HG03565 (cell line): ENCODE results near the gene DERL3.

ENCODE experiments used
- ATAC-seq: cut with Tn5 transposase; IDR thresholded peaks from one replicate; pipeline ENCODE4 v1.9.1; 2021; ENCODE audit warnings: mild to moderate bottlenecking, moderate library complexity; ENCODE audit not compliant: unreplicated experiment

The DERL3 gene

DNA sequence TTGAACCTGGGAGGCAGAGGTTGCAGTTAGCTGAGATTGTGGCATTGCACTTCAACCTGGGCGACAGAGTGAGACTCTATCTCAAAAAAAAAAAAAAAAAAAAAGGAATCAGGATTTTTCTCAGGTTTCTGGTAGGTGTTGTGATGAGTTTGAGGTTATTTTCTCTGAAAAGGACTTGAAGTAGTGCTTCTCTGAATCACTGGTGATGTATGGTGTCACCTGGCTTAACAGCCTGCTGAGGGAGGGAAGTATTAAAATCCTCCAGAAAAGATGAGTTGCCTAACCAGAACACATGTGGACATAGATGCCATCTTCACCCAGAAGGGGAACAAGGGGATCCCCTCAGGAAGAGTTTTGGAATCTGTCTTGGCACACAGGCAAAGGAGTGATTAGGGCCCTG, 32.0 kb downstream of the DERL3 start:
- ATAC-seq: no peak

DNA sequence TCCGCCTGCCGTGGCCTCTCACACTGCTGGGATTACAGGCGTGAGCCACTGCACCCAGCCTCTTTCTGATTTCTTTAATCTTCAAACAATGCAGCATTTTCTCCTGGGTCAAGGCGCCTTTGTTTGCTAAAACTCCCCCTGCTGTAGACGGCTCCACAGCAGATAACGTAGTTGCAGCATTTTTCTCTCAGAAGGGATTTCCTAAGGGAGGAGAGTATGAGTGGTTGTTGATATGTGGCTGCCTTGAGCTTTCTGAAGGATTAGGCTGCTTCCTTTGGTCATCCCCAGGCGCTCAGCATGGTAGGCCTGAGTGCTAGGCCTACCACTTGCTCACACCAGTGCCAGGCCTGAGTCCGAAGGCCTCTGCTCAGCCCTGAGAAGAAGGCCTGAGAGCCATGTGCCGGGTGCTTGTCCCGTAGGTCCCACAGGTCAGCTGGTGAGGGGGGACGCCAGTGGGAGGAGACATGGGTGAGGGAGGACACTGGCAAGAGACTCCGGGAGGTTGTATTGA, 34.0 kb downstream of the DERL3 start:
- ATAC-seq: no peak

DNA sequence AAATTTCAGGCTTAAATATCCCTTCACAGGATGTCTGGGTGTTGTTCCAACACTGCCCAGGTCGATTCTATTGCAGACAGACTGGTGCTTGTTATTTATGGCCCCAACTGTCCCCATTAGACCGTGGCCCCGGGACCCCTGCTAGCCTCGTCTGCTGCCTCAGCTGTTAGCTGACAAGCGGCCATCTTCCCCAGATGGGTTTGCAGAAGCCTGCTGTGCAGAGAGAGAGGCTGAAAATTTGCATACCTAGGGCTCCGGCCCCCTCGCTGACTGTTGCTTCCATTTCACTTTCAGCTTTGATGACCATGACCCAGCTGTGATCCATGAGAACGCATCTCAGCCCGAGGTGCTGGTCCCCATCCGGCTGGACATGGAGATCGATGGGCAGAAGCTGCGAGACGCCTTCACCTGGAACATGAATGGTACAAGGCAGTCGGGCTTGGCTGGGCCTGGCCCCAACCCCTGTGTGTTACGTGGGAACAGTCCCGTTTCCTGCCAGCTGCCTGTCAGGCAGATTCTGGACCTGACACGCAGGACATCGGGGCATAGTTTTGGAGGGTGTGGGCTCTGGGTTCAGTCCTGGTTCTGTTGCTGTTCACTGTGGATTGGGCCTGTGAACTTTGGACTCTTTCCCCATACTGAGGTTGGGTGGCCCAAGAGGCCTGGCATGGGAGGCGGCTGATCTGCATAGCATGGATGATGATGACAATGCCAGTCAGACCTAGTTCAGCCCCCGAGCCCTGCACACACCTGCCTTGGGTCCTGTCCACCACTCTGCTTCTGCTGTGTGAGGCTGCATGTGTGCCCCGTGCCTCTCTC, 35.6 kb downstream of the DERL3 start:
- ATAC-seq: no peak

DNA sequence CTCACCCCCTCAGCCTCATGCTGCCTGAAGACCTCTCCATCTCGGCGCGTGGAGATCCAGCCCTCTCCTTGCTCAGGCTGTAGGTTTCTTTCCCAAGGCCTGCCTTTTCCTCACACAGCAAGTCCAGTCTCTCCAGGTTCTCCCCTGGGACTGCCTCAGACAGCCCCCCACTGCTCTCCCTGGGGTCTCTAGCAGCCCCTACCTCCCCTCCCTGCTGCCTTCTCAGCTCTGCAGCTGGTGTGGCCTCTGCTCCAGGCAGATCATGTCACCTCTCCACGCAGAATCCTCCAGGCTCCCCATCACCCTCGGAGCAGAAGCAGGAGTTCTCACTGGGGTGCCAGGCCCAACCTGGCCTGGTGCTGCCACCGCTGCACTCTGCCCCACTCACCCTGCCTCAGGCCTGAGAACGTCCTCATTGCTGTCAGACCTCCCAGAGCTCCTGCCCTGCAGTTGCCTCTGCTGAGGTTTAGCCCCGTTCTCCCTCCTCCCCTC, 36.9 kb downstream of the DERL3 start:
- no peak for ATAC-seq

DNA sequence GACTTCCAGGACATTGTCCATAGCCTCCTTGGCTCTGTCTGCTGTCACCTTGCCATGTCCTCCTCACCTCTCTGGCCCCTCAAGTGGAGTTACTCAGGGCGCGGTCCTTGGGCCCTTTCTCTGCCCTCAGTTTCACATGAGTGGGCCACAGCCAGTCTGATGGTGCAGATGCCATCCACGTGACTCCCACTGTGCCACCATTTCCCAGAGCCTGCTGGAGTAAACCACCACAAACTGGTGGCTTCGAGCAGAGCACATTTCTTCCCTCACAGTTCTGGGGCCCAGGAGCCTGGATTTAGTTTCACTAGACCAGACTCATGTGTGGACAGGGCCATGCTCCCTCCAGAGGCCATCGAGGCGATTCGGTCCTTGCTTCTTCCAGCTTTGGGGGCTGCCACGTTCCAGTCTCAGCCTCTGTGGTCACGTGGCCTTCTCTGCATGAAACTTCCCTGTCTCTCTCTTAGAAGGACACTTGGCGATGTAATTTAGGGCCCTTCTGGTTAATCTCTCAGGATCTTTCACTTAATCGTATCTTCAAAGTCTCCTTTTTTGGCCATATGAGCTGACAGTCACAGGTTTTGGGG, 37.5 kb downstream of the DERL3 start:
- ATAC-seq: no peak

DNA sequence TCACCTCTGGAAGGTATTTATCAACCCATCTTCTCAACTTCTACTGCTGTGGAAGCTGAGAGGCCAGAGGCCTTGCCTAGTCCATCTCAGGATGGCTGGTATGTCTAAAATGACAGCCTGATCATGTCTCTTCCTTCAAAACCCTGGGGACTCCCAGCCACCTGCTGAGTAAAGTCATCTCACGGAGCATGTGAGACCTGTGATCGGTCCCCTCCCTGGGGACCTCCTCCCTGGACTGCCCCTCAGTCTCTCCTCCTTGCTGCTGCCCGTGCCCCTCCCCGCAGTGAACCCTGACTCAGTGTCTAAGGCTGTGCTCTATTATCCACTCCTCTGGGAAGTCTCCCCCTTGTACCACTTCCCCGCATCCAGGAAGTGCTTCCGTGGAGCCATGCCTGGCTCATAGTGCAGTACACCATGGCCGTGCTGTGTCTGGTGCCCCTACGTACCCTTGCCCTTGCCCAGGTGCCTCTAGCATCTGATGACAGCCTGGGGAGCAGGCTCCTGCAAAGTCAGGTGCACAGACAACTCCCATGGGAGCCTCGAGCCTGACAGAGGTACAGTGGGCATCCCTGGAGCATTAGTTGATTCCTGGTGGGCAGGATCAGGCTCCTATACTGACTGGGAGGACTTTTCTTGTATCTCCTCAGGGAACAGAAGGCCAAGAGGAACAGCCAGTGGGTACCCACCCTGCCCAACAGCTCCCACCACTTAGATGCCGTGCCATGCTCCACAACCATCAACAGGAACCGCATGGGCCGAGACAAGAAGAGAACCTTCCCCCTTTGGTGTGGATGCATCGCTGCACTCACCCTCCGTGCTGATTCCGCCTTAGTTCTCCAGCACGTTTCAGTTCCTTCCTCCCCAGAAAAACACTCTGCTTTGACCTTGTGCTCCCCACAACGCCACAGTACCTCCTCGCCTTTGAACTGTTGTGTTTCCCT, 38.2 kb downstream of the DERL3 start:
- peak; percentile 59 for ATAC-seq

DNA sequence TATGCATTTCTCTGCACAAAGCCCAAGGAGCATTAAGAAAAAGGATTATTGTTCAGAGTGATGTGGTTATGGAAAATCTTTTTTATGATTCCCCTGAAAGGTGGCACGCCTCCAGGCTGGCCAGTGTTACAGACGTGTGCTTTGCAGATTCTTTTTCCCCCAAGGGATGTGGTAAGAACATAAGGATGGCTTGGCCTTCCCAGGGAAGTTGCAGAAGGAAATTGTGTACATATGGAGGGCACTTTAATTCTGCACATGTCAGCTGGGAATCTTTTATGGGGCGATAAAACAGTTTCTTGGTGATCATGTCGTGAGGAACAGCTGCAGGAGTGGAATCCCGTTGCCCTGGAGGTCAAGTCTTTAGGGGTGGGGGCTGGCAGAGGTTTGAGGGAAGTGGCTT, 42.3 kb downstream of the DERL3 start:
- ATAC-seq: no peak

DNA sequence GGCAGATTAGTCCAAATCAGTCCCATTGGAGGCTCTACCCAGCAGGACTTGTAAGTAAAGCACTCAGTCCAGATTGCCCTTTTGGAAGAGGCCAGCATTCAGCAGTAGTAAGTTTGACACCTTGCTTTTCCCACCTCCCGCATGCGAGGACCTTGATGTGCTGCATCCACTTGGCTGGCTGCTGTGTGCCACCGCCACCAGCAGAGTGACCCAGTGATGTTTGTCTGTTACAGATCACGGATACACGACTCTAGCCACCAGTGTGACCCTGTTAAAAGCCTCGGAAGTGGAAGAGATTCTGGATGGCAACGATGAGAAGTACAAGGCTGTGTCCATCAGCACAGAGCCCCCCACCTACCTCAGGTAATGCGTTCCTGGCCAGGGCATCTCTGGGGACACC, 45.5 kb downstream of the DERL3 start:
- ATAC-seq: no peak

DNA sequence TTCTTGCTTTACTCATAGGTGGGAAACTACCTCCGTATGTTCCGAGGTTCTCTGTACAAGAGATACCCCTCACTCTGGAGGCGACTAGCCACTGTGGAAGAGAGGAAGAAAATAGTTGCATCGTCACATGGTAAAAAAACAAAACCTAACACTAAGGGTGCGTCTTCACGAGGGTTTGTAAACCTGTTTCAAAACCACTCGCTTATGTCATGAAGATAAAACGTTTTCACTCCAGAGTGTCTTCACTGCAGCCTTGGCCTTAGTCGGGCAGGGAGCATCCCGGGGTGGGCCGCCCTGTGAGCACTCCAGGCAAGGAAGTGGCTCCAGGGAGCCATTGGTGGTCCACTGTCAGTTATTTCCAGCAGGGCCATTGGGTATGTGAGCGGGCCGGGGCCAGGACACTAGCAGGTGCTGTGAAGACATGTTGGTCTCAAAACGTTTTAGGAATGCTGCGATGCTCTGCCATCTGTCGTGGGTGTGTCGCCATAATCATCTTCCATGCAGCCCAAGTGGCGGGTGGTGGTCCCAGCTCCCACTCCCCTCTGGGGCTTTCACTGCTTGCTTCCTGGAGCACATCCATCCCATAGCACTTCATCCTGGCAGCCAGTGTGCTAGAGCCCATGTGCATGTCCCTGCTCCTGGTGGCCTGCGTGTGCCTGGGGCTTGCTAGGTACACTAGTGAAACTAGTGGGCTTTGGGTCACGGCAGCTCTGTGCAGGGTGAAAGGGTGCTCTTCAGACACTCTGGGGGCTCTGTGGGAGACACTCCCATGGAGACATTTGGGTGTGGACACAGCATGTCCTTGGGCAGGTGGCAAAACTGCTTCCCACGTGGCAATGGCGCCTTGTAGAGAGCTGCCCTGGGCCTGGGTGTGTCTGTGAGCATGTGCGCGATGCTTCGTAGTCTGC, 46.8 kb downstream of the DERL3 start:
- no peak for ATAC-seq

DNA sequence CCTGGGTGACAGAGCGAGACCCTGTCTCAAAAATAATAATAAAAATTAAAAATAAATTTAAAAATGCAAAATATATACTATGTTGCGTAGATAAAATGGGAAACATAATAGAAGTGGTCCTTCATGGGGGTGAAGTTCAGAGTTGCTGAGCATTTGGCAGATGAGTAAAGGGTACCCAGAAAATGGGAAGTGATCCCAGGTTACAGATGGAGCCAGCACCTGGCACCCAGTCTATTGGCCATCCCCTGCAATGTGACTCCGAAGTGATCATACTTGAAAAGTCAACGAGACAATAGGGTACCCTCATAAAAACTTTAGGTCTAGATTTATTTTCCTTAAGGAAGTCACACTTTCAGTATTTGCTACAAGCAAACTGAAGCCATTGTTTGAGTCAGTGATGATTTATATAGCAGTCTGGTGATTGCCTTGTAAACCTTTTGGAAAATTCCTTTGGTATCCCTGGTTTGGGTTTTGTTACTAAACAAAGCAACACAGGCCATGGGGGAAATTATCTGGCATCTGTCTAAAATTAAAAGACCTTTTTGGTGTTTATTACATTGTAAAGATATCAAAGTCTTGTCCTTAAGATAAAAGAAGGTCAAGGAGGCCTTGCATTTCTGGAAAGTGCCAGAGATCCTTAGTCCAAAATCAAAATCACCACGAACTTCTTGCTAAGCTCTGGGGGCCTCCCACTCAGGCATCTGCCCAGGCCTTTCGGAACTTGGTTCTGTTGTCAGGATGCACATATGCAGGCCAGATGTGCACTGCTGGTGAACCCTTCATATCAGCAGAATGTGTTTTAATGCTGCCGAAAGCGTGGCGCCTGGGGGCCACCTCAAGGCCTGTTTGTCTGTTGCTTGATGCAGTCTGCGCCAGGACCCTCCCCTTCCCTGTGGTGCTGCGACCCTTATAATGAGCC, 47.7 kb downstream of the DERL3 start:
- ATAC-seq: no peak

DNA sequence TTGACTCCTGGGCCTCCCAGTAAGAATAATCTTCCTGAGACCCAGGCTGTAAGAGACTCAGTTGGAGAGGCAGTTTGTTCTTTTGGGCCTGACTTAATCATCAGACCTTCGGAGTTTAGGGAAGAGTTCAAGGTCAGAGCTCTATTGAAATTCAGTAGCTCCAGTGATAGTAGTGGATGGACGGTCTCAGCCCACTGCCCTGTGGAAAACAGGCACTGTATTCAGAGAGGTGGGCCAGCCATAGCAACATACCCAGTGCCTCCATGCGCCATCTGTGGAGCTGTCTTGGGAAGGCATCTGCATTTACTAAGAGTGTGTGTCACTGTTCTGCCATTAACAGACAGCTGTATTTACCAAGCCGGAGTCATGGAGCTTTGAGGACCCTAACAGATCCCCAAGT, 49.2 kb downstream of the DERL3 start:
- ATAC-seq: no peak

DNA sequence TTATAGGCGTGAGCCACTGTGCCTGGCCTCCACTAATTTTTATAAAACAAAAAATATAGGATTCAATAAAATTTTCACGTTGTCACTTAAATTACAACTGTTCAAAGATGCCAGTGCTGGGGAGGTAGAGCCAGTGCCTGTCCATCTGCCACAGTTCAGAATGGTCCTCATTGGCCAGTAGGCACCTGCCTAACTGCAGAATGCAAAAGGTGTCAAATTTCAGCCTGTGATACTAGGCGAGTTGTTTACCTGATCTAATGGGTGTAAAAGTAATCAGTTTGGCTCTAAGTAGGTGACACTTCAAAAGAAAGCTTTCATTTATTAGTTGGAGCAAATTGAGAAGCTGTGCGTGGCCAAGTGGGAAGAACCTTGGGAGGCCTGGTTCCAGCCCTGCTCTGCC, 49.7 kb downstream of the DERL3 start:
- ATAC-seq: no peak

DNA sequence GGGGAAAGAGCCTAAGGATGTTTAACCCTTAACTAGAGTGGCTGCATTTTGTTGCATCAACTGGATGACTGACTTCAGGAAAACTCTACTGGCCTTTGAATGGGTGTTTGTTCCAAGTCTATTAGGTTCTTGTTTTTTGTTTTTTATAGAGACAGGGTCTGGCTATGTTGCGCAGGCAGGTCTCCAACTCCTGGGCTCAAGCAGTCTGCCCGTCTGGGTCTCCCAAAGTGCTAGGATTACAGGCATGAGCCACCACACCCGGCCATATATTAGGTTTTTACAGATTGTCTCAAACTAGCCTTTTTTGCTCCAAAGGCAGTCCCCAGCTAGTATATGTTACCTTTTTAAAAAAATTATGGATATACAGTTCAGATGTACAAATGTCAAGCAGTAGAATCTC, 50.9 kb downstream of the DERL3 start:
- no peak for ATAC-seq

DNA sequence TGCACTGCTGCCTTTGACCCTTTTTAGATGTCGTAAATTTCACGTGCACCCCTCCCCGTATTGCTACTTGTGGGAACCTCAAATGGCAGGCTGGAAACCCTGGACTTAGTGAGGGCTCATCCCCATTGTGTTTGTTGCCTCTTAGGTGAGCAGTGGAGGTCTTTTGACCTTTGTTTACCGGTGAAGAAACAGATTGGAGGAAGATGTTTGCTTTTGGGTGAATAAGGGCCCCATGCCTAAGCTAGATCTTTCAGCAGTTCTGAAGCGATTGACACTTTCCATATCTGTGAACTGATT, 51.3 kb downstream of the DERL3 start:
- ATAC-seq: peak; percentile 1

DNA sequence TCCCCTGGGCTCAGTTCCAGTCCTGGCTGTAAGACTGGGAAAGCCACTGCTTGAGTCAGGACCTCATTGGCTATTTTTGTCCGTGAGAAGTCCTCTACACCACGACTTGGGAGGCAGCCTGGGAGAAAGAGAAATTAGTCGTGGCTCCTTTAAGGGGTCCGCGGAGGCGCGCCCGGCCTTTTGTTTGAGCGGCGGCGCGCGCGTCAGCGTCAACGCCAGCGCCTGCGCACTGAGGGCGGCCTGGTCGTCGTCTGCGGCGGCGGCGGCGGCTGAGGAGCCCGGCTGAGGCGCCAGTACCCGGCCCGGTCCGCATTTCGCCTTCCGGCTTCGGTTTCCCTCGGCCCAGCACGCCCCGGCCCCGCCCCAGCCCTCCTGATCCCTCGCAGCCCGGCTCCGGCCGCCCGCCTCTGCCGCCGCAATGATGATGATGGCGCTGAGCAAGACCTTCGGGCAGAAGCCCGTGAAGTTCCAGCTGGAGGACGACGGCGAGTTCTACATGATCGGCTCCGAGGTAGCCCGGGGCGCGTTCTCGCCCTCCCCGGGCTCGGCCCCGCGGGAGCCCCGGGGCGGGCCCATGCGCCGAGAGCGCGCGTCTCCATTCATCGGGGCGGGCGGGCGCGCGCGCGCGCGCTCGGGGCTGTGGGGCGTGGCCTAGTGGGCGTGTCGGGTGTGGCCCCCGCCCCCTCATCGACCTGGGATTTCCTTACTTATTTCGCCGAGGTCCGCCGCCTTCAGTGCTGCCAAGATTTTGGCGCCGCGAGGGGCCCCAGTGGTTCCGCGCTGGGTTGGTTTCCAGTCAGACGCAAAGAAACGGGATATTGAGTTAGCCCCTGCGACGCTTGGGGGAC, 51.8 kb downstream of the DERL3 start, which contains the start of gene SMARCB1:
SMARCB1 (plus strand) TSS at position 215 of the 848 bp plus-strand sequence; CDS start at position 419, 204 bp downstream.
- peak; percentile 48 for ATAC-seq

DNA sequence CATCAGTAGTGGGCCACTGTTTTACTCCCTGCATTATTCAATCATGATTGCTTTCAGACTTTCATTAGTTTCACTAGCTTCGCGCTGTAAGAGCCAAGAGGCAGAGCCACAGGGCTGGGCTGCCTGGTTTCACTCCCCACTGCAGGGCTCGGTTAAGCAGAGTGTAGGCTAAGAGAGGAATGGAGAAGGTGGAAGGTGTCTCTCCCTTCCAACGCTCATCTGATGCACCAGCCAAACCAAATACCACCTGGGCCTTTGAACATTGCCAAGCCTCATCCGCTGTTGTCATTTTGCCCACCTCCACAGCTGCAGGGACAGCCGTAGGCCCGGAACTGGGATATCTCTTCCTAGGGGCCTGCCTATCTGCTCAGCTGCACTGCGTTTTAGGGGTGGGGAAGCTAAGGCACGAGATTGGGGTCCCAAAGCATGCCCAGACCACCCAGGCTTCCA, 52.5 kb downstream of the DERL3 start:
- peak; percentile 3 for ATAC-seq
